ENCODE data around the gene TSGA10IP. TPM values are rescaled to one million over a fixed set of nuclear protein-coding genes. Genes with fewer than 3 reads are reported as not detected.

Gene TSGA10IP
- total RNA-seq, 1 experiment from 2014 or later = not detected

GRCh38 chr11:65919141-65919572 lies 26.1 kb upstream of the TSGA10IP start, which contains the start of gene DRAP1:
Gene DRAP1 (plus strand): TSS chr11:65919426. CDS start chr11:65919502, 76 bp downstream.
- CTCF ChIA-PET = interaction anchor here (0.6 kb wide), 1 partner anchor 32 kb away, joined by 3 read pairs; no protein-coding TSS in a partner anchor
- peaks cover 39% of the 10 kb centered on the region; the same call in 1 of the 2 replicates for H3F3A ChIP-seq (ENCODE audit: insufficient read depth, low read depth)
- H3K9me2 ChIP-seq (ENCODE audit: insufficient read depth) = no peaks in the 10 kb centered on the region
- peak within 1 kb of the TSS; percentile 94 for H3K4me2 ChIP-seq
- BruUV-seq (replicated peaks) = no TSS peak
- H3K4me3 ChIP-seq = peak within 1 kb of the TSS; percentile 89
- no peaks in the 10 kb centered on the region for H3K9me3 ChIP-seq (ENCODE audit: insufficient read depth, low read depth)
- peaks cover 6% of the 10 kb centered on the region; the same call in 1 of the 2 replicates for H3K36me3 ChIP-seq (ENCODE audit: low read depth)
- H3K27ac ChIP-seq = peak within 1 kb of the TSS; percentile 90
- H3K4me1 ChIP-seq (replicated peaks; ENCODE audit: insufficient read depth) = peaks cover 49% of the 10 kb centered on the region
- intact Hi-C loops (cut with micrococcal nuclease; ENCODE audit: unreplicated experiment) = loop anchor here (1.0 to 5.0 kb wide), 3 partner anchors 31 to 362 kb away; partner anchors contain the start of genes FIBP, LTBP3 and SART1
- H3K27me3 ChIP-seq (ENCODE audit: insufficient read depth, low read depth) = no peaks in the 10 kb centered on the region
- no peaks in the 10 kb centered on the region for H4K20me1 ChIP-seq (ENCODE audit: insufficient read depth)
- POLR2A ChIA-PET (ENCODE audit: unreplicated experiment) = interaction anchor here (0.6 kb wide), 1 partner anchor 19 kb away, joined by 5 read pairs; no protein-coding TSS in a partner anchor
- peak; percentile 91 to 99 for DNase-seq
- peak within 1 kb of the TSS; percentile 80 for H2AFZ ChIP-seq
- TF ChIP-seq EZH2 (IDR thresholded peaks at IDR 0.05; ENCODE audit: low read depth) (no peak), CTCF (conservative IDR thresholded peaks at IDR 0.05) (no peak)
- H3K79me2 ChIP-seq (ENCODE audit: low read depth) = peaks cover 42% of the 10 kb centered on the region

GRCh38 chr11:65919573-65920371 lies 25.5 kb upstream of the TSGA10IP start:
- no TSS peak for BruUV-seq (replicated peaks)
- Histone ChIP-seq H3K4me3 (peak overlapping the region; percentile 83), H3K27me3 (ENCODE audit: insufficient read depth, low read depth) (no peaks in the 10 kb centered on the region), H2AFZ (peak overlapping the region; percentile 80), H4K20me1 (ENCODE audit: insufficient read depth) (no peaks in the 10 kb centered on the region), H3F3A (ENCODE audit: insufficient read depth, low read depth) (peaks cover 39% of the 10 kb centered on the region; the same call in 1 of the 2 replicates), H3K4me1 (replicated peaks; ENCODE audit: insufficient read depth) (peaks cover 44% of the 10 kb centered on the region), H3K79me2 (ENCODE audit: low read depth) (peaks cover 42% of the 10 kb centered on the region), H3K27ac (no peak overlapping the region), H3K9me2 (ENCODE audit: insufficient read depth) (no peaks in the 10 kb centered on the region), H3K4me2 (peak overlapping the region; percentile 94), H3K9me3 (ENCODE audit: insufficient read depth, low read depth) (no peaks in the 10 kb centered on the region), H3K36me3 (ENCODE audit: low read depth) (peaks cover 6% of the 10 kb centered on the region; the same call in 1 of the 2 replicates)
- POLR2A ChIA-PET (ENCODE audit: unreplicated experiment) = interaction anchor here (0.6 to 0.7 kb wide), 2 partner anchors 19 to 40 kb away, joined by 4 to 5 read pairs; no protein-coding TSS in a partner anchor
- DNase-seq = peak in 1 of 2 experiments; percentile 50
- no peak for TF ChIP-seq CTCF (conservative IDR thresholded peaks at IDR 0.05)
- no peak for TF ChIP-seq EZH2 (IDR thresholded peaks at IDR 0.05; ENCODE audit: low read depth)
- CTCF ChIA-PET = interaction anchor here (0.6 kb wide), 1 partner anchor 32 kb away, joined by 3 read pairs; no protein-coding TSS in a partner anchor
- intact Hi-C loops (cut with micrococcal nuclease; ENCODE audit: unreplicated experiment) = loop anchor here (1.0 to 5.0 kb wide), 3 partner anchors 31 to 362 kb away; partner anchors contain the start of genes FIBP, LTBP3 and SART1

GRCh38 chr11:65920372-65920802 lies 24.9 kb upstream of the TSGA10IP start:
- BruUV-seq (replicated peaks) = no TSS peak
- Histone ChIP-seq H4K20me1 (ENCODE audit: insufficient read depth) (no peaks in the 10 kb centered on the region), H3K4me3 (peak overlapping the region; percentile 83), H2AFZ (peak overlapping the region; percentile 80; the same call in 1 of the 2 replicates), H3K4me2 (peak overlapping the region; percentile 94), H3K79me2 (ENCODE audit: low read depth) (peaks cover 42% of the 10 kb centered on the region), H3K27me3 (ENCODE audit: insufficient read depth, low read depth) (no peaks in the 10 kb centered on the region), H3K4me1 (replicated peaks; ENCODE audit: insufficient read depth) (peaks cover 38% of the 10 kb centered on the region), H3K9me3 (ENCODE audit: insufficient read depth, low read depth) (no peaks in the 10 kb centered on the region), H3F3A (ENCODE audit: insufficient read depth, low read depth) (peaks cover 38% of the 10 kb centered on the region; the same call in 1 of the 2 replicates), H3K9me2 (ENCODE audit: insufficient read depth) (no peaks in the 10 kb centered on the region), H3K27ac (no peak overlapping the region), H3K36me3 (ENCODE audit: low read depth) (peaks cover 6% of the 10 kb centered on the region; the same call in 1 of the 2 replicates)
- POLR2A ChIA-PET (ENCODE audit: unreplicated experiment) = interaction anchor here (0.7 kb wide), 2 partner anchors 21 to 40 kb away, joined by 3 to 4 read pairs; no protein-coding TSS in a partner anchor
- CTCF ChIA-PET = no interaction called here
- no peak for DNase-seq
- intact Hi-C loops (cut with micrococcal nuclease; ENCODE audit: unreplicated experiment) = no loop called here
- TF ChIP-seq CTCF (conservative IDR thresholded peaks at IDR 0.05) = no peak
- no peak for TF ChIP-seq EZH2 (IDR thresholded peaks at IDR 0.05; ENCODE audit: low read depth)

Data from PC-9 (cell line).